K562 (cell line): ENCODE data around the gene SH3BP2. TPM values are rescaled to one million over a fixed set of nuclear protein-coding genes. Genes with fewer than 3 reads are reported as not detected.

Experiments
- ATAC-seq: fragments of 200-7000 bp; cut with Tn5 transposase; 3 replicates; pipeline ENCODE4 v1.9.1; 2020; ENCODE audit warnings: moderate library complexity
- BruUV-seq: library from RNA; stranded (reverse); fragments of 400-500 nt; replicated peaks from 2 replicates; lab custom pipeline; 2021; lab: Mats Ljungman, UMichigan
- CTCF ChIA-PET: fragments of 300-600 bp; formaldehyde crosslinking; extraction: SDS; loops from one replicate; lab custom pipeline; 2021; ENCODE audit warnings: low intra/inter-chr PET ratio; lab: Yijun Ruan, JAX
- POLR2A ChIA-PET: fragments of 300-600, 350-650 bp; sonication (Branson Sonifier 250); formaldehyde crosslinking; extraction: SDS; loops from one replicate; lab custom pipeline; 2021; ENCODE audit warnings: antibody characterized with exemption, inconsistent platforms; lab: Yijun Ruan, JAX
- DNase-seq, 4 experiments: peaks; one replicate each; pipeline versions ENCODE4 v3.0.0 to v3.0.0-alpha.2; 2011 to 2018; ENCODE audit warnings: low spot score in 3 of 4, mixed read lengths in 3 of 4; ENCODE audit errors: extremely low read depth in 1 of 4
- FAIRE-seq: peaks from 2 replicates; lab custom pipeline; 2011; peaks lifted over from hg19 to GRCh38; lab: Jason Lieb, UNC
- H2AFZ ChIP-seq: 2 replicates; pipeline ENCODE4 v1.6.0; 2011; ENCODE audit warnings: low read depth, low read length, control low read depth, inconsistent platforms
- H3K27ac ChIP-seq: fragments of 200-600 bp; 3 replicates; pipeline ENCODE4 v1.8.0; 2011; ENCODE audit warnings: low read depth, mild to moderate bottlenecking, control low read depth, inconsistent platforms, low read length, moderate library complexity, mixed read lengths; ENCODE audit errors: extremely low read depth
- H3K27me3 ChIP-seq, 2 experiments: fragments of 300-600 bp in 1 of 2; 2 replicates in 1 of 2; 3 replicates in 1 of 2; pipeline versions ENCODE4 v1.6.0 to v1.8.0; 2011; ENCODE audit warnings: inconsistent platforms in 2 of 2, low read length in 2 of 2, mild to moderate bottlenecking in 1 of 2, mixed read lengths in 1 of 2, moderate library complexity in 1 of 2; ENCODE audit not compliant: control insufficient read depth in 2 of 2, insufficient read depth in 2 of 2
- H3K36me3 ChIP-seq: fragments of 300-600 bp; 3 replicates; pipeline ENCODE4 v1.8.0; 2011; ENCODE audit warnings: mild to moderate bottlenecking, low read length, inconsistent platforms; ENCODE audit not compliant: control insufficient read depth, insufficient read depth
- H3K4me1 ChIP-seq, 2 experiments: fragments of 200-600 bp in 1 of 2; replicated peaks in 1 of 2; 2 replicates in 1 of 2; 3 replicates in 1 of 2; pipeline versions ENCODE4 v1.5.1 to v1.8.0; 2011; ENCODE audit warnings: inconsistent platforms in 2 of 2, low read length in 2 of 2, mild to moderate bottlenecking in 1 of 2, mixed read lengths in 1 of 2, moderate library complexity in 1 of 2; ENCODE audit not compliant: control insufficient read depth in 2 of 2, insufficient read depth in 2 of 2
- H3K4me2 ChIP-seq: 2 replicates; pipeline ENCODE4 v1.6.1; 2011; ENCODE audit warnings: low read length, control low read depth, inconsistent platforms, mixed read lengths; ENCODE audit not compliant: insufficient read depth
- H3K4me3 ChIP-seq: fragments of 200-600 bp; sonication (generic), shearing (Covaris generic); 2 replicates; pipeline ENCODE4 v1.5.1; 2016; ENCODE audit warnings: control low read depth, inconsistent platforms
- H3K79me2 ChIP-seq: fragments of 200-600 bp; 3 replicates; pipeline ENCODE4 v1.8.0; 2011; ENCODE audit warnings: low read length, inconsistent platforms; ENCODE audit not compliant: control insufficient read depth, insufficient read depth
- H3K9ac ChIP-seq, 2 experiments: 2 replicates each; pipeline versions ENCODE4 v1.6.0 to v1.6.1; 2011; ENCODE audit warnings: low read depth in 2 of 2, low read length in 2 of 2, control low read depth in 1 of 2, inconsistent platforms in 1 of 2, mild to moderate bottlenecking in 1 of 2, mixed read lengths in 1 of 2; ENCODE audit not compliant: insufficient read depth in 1 of 2
- H3K9me1 ChIP-seq: one replicate; pipeline ENCODE4 v1.6.0; 2011; ENCODE audit warnings: inconsistent platforms, mild to moderate bottlenecking, low read length, moderate library complexity; ENCODE audit not compliant: control insufficient read depth, insufficient read depth
- H3K9me3 ChIP-seq: replicated peaks from 2 replicates; pipeline ENCODE4 v1.5.1; 2011; ENCODE audit warnings: low read depth, low read length, inconsistent platforms; ENCODE audit not compliant: control insufficient read depth, insufficient read depth
- H4K20me1 ChIP-seq: replicated peaks from 2 replicates; pipeline ENCODE4 v1.6.1; 2011; ENCODE audit warnings: low read length, inconsistent platforms, mixed read lengths; ENCODE audit not compliant: control insufficient read depth, insufficient read depth
- PTBP1 ChIP-seq: fragments of 200-400 bp; formaldehyde crosslinking; IDR thresholded peaks from 2 replicates; pipeline ENCODE4 v1.6.1; 2017; ENCODE audit warnings: low read depth, low read length
- ZFP30 ChIP-seq: fragments of 250-450 bp; sonication (Bioruptor Pico); IDR thresholded peaks from 2 replicates; pipeline ENCODE4 v1.8.0; 2022; ENCODE audit warnings: moderate library complexity, mild to moderate bottlenecking, inconsistent platforms, borderline replicate concordance
- ZNF561 ChIP-seq: fragments of 450-650 bp; formaldehyde crosslinking; conservative IDR thresholded peaks from 2 replicates; pipeline ENCODE4 v1.4.0; 2020; ENCODE audit warnings: mild to moderate bottlenecking, moderate library complexity
- WGBS: fragments of 100-300 bp; shearing (Covaris generic); methylation state at CpG from one replicate; pipeline ENCODE4 v1.1.6; 2016; ENCODE audit warnings: low coverage, mixed read lengths; ENCODE audit not compliant: insufficient coverage; ENCODE audit errors: missing lambda C conversion rate; 5-methylcytosine and 5-hydroxymethylcytosine counted together
- in situ Hi-C: fragments of 300-500 bp; cut with MboI; formaldehyde crosslinking; loops from 4 replicates; pipeline ENCODE4 v1.15.0; 2018; ENCODE audit warnings: inconsistent platforms, mixed read lengths
- intact Hi-C: fragments of 100-400 bp; cut with micrococcal nuclease; formaldehyde crosslinking; loops from 2 replicates; pipeline ENCODE4 v1.14.2; 2022
- polyA plus RNA-seq, 8 experiments: library from polyadenylated mRNA; depleted of rRNA in 4 of 8; stranded (reverse) in 5 of 8; unstranded in 3 of 8; fragments of >200 nt; fragmentation: Nextera tagmentation in 2 of 8; fragmentation: Illumina TruSeq in 1 of 8; extraction: Ambion mirVana in 2 of 8; extraction: Trizol in 1 of 8; gene quantifications; 2 replicates each; pipeline versions ENCODE4 v1.2.1 to v1.2.3, GENCODE V29; 2011 to 2014; ENCODE audit warnings: inconsistent platforms in 1 of 8, missing spikeins in 1 of 8
- total RNA-seq, 7 experiments: library from RNA; depleted of rRNA in 6 of 7; stranded (reverse); fragments of >200 nt in 6 of 7; fragmentation: Illumina TruSeq in 2 of 7; extraction: Trizol in 2 of 7; gene quantifications; 2 replicates each; pipeline versions ENCODE4 v1.2.1 to v1.2.3, GENCODE V29; 2011 to 2021; ENCODE audit warnings: low replicate concordance in 1 of 7
- TF ChIP-seq, protein P1 (sequence below): fragments of 200-600 bp; sonication (generic); IDR thresholded peaks from one replicate; pipeline ENCODE4 v1.6.1; 2012; ENCODE audit warnings: mild to moderate bottlenecking, low read depth, low read length, inconsistent platforms
- TF ChIP-seq, protein P2 (sequence below): sonication (generic); formaldehyde crosslinking; IDR thresholded peaks from 2 replicates; pipeline ENCODE4 v1.8.0; 2022; ENCODE audit warnings: missing genetic modification reagents, mild to moderate bottlenecking, moderate library complexity, borderline replicate concordance

SH3BP2 gene
- total and polyA plus RNA-seq, 9 of the 15 experiments (the other 6 are each of a cell fraction or from before 2014, with no cell fraction given): 0.34 to 16.0 (median 5.1) TPM

DNA sequence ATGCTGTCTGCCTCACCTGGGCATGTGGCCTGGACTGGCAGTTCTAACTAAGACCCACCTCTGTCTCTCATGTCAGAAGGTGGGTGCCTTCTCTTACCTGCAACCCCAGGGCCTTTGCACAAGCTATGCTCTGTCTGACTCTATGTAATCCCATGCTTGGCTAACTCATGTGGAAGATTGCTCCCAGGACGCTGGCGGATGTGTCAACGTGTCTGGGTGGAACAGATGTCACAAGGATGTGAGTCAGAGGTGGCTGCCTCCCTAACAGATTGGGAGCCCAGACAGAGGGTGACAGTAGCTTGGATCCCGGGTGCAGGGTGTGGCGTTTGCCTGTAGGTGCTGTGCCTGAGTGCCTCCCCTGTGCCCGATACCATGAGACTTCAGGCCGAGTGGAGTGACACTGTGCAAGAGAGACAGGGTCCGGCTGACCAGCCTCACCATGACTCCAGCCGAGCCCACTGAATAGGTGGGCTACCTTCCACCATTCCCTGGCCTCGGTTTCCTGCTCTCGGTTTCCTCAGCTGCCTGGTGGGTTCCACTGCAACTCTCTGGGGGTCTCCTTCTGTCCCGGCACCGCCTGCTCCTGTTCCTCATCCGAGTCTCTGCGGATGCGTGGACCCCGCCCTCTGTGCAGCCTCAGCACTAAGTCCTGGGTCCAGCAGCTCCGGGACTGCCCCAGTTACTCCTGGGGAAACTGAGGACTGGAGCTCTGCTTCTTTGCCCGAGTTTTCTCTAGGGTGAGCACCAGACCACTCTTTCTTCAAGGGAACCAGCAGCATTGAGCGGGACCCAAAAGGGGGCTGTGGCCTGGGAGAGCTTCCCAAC lies 11.0 kb downstream of the SH3BP2 start:
- Histone ChIP-seq H4K20me1 (peaks cover 7% of the 10 kb centered on the region; the same call in 1 of the 2 replicates), H3K4me3 (no peak overlapping the region), H3K27me3 (no peaks in the 10 kb centered on the region), H3K27ac (no peak overlapping the region), H3K79me2 (no peaks in the 10 kb centered on the region; the same call in 2 of the 3 replicates), H3K9me1 (peaks cover 5% of the 10 kb centered on the region), H3K9ac (peak overlapping the region in 1 of 2 experiments; percentile 28; a peak in 2 of 4 replicates), H3K4me2 (no peak overlapping the region), H2AFZ (no peak overlapping the region), H3K36me3 (no peaks in the 10 kb centered on the region), H3K4me1 (peaks cover 16 to 78% of the 10 kb centered on the region in 2 experiments; a peak in 4 of 5 replicates), H3K9me3 (no peaks in the 10 kb centered on the region)
- no TSS peak for BruUV-seq
- intact Hi-C loops: no loop called here
- FAIRE-seq (peak; percentile 83), DNase-seq (peak; percentile 52 to 74 (median 64)), ATAC-seq (peak; percentile 19)
- WGBS: 57% methylated on average over 18 of the region's 20 CpGs
- ChIA-PET CTCF (no interaction called here), POLR2A (interaction anchor here (0.5 to 1.2 kb wide), 6 partner anchors 9 to 795 kb away, joined by 3 to 8 read pairs (median 3); partner anchors contain the start of gene SH3BP2)
- in situ Hi-C loops: no loop called here
- TF ChIP-seq, protein P1, sequence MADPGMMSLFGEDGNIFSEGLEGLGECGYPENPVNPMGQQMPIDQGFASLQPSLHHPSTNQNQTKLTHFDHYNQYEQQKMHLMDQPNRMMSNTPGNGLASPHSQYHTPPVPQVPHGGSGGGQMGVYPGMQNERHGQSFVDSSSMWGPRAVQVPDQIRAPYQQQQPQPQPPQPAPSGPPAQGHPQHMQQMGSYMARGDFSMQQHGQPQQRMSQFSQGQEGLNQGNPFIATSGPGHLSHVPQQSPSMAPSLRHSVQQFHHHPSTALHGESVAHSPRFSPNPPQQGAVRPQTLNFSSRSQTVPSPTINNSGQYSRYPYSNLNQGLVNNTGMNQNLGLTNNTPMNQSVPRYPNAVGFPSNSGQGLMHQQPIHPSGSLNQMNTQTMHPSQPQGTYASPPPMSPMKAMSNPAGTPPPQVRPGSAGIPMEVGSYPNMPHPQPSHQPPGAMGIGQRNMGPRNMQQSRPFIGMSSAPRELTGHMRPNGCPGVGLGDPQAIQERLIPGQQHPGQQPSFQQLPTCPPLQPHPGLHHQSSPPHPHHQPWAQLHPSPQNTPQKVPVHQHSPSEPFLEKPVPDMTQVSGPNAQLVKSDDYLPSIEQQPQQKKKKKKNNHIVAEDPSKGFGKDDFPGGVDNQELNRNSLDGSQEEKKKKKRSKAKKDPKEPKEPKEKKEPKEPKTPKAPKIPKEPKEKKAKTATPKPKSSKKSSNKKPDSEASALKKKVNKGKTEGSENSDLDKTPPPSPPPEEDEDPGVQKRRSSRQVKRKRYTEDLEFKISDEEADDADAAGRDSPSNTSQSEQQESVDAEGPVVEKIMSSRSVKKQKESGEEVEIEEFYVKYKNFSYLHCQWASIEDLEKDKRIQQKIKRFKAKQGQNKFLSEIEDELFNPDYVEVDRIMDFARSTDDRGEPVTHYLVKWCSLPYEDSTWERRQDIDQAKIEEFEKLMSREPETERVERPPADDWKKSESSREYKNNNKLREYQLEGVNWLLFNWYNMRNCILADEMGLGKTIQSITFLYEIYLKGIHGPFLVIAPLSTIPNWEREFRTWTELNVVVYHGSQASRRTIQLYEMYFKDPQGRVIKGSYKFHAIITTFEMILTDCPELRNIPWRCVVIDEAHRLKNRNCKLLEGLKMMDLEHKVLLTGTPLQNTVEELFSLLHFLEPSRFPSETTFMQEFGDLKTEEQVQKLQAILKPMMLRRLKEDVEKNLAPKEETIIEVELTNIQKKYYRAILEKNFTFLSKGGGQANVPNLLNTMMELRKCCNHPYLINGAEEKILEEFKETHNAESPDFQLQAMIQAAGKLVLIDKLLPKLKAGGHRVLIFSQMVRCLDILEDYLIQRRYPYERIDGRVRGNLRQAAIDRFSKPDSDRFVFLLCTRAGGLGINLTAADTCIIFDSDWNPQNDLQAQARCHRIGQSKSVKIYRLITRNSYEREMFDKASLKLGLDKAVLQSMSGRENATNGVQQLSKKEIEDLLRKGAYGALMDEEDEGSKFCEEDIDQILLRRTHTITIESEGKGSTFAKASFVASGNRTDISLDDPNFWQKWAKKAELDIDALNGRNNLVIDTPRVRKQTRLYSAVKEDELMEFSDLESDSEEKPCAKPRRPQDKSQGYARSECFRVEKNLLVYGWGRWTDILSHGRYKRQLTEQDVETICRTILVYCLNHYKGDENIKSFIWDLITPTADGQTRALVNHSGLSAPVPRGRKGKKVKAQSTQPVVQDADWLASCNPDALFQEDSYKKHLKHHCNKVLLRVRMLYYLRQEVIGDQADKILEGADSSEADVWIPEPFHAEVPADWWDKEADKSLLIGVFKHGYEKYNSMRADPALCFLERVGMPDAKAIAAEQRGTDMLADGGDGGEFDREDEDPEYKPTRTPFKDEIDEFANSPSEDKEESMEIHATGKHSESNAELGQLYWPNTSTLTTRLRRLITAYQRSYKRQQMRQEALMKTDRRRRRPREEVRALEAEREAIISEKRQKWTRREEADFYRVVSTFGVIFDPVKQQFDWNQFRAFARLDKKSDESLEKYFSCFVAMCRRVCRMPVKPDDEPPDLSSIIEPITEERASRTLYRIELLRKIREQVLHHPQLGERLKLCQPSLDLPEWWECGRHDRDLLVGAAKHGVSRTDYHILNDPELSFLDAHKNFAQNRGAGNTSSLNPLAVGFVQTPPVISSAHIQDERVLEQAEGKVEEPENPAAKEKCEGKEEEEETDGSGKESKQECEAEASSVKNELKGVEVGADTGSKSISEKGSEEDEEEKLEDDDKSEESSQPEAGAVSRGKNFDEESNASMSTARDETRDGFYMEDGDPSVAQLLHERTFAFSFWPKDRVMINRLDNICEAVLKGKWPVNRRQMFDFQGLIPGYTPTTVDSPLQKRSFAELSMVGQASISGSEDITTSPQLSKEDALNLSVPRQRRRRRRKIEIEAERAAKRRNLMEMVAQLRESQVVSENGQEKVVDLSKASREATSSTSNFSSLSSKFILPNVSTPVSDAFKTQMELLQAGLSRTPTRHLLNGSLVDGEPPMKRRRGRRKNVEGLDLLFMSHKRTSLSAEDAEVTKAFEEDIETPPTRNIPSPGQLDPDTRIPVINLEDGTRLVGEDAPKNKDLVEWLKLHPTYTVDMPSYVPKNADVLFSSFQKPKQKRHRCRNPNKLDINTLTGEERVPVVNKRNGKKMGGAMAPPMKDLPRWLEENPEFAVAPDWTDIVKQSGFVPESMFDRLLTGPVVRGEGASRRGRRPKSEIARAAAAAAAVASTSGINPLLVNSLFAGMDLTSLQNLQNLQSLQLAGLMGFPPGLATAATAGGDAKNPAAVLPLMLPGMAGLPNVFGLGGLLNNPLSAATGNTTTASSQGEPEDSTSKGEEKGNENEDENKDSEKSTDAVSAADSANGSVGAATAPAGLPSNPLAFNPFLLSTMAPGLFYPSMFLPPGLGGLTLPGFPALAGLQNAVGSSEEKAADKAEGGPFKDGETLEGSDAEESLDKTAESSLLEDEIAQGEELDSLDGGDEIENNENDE: no peak
- TF ChIP-seq ZNF561 (CRISPR knock-in tag) (no peak), PTBP1 (0 out of 2 replicates have a peak, but pooled peaks have one; percentile 72), ZFP30 (CRISPR knock-in tag) (no peak)
- TF ChIP-seq, protein P2, sequence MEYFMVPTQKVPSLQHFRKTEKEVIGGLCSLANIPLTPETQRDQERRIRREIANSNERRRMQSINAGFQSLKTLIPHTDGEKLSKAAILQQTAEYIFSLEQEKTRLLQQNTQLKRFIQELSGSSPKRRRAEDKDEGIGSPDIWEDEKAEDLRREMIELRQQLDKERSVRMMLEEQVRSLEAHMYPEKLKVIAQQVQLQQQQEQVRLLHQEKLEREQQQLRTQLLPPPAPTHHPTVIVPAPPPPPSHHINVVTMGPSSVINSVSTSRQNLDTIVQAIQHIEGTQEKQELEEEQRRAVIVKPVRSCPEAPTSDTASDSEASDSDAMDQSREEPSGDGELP: peak; percentile 78
